Esophagus squamous epithelium (tissue), 5 donors: ENCODE results near the gene DMAC2. TPM values are rescaled to one million over a fixed set of nuclear protein-coding genes. Genes with fewer than 3 reads are reported as not detected.
"Not testable (repeated sequence)": the region's sequence is repeated elsewhere in the genome, so short reads cannot be mapped to it uniquely, and the experiment has no call there.

Experiments
- DNase-seq: peaks from one replicate; lab custom pipeline; 2025; lab: John Stamatoyannopoulos, UW
- H3K27ac ChIP-seq, 4 donors: fragments of 200-600 bp; sonication (generic); one replicate each; pipeline ENCODE4 v1.5.1; 2016 to 2019; ENCODE audit warnings: mild to moderate bottlenecking in 1 of 4
- H3K27me3 ChIP-seq, 4 donors: fragments of 200-600 bp; sonication (generic); 1 replicate in 3 of 4; 2 replicates in 1 of 4; pipeline versions ENCODE4 v1.5.1 to v1.6.0; 2017 to 2021; ENCODE audit warnings: antibody characterized with exemption in 1 of 4
- H3K36me3 ChIP-seq, 3 donors: fragments of 200-600 bp; sonication (generic); one replicate each; pipeline ENCODE4 v1.5.1; 2016 to 2019
- H3K4me1 ChIP-seq, 3 donors: fragments of 200-600 bp; sonication (generic); one replicate each; pipeline ENCODE4 v1.5.1; 2017 to 2019
- H3K4me3 ChIP-seq, 4 donors: fragments of 200-600 bp; sonication (generic); 1 replicate in 3 of 4; 2 replicates in 1 of 4; pipeline ENCODE4 v1.5.1; 2016 to 2019; ENCODE audit warnings: mild to moderate bottlenecking in 2 of 4, moderate library complexity in 1 of 4
- H3K9me3 ChIP-seq, 3 donors: fragments of 200-600 bp; sonication (generic); one replicate each; pipeline ENCODE4 v1.5.1; 2016 to 2019
- CTCF ChIP-seq, 6 experiments: fragments of 450-650 bp in 4 of 6; fragments of 200-600 bp in 2 of 6; sonication (generic) in 2 of 6; IDR thresholded peaks; one replicate each; pipeline ENCODE4 v1.5.1; 2016 to 2019; ENCODE audit warnings: antibody characterized with exemption in 6 of 6, mild to moderate bottlenecking in 4 of 6, moderate library complexity in 4 of 6
- POLR2A ChIP-seq, 4 donors: fragments of 450-650 bp; IDR thresholded peaks; one replicate each; pipeline ENCODE4 v1.6.1; 2017; ENCODE audit warnings: antibody characterized with exemption in 4 of 4, mild to moderate bottlenecking in 4 of 4, moderate library complexity in 3 of 4
- WGBS, 2 donors: methylation state at CpG; one replicate each; pipeline ENCODE4 v1.1.5; 2018; 5-methylcytosine and 5-hydroxymethylcytosine counted together
- intact Hi-C: fragments of 100-400 bp; cut with DNase I; formaldehyde crosslinking; loops from one replicate; pipeline ENCODE4 v1.15.0; 2022
- total RNA-seq, 4 donors: library from RNA; depleted of rRNA; stranded (reverse); fragments of >200 nt; gene quantifications; one replicate each; pipeline ENCODE4 v1.1.0, GENCODE V29; 2016
- donor health status: DM: yes; HTN: yes; CAD: no.

DMAC2 gene
- total RNA-seq, 4 donors from 2014 or later = 25.1 to 41.4 (median 35.7) TPM

- peaks cover 7 to 65% (median 25%) of the 10 kb centered on the region in 3 donors for H3K36me3 ChIP-seq
- no peaks in the 10 kb centered on the region for H3K27me3 ChIP-seq
- intact Hi-C loops = no loop called here
- no peak for DNase-seq
- WGBS, 2 donors = 31 to 89% methylated on average over 3 to 5 of the region's 9 CpGs
- H3K27ac ChIP-seq = peak overlapping the region; percentile 39 to 81 (median 60)
- H3K4me1 ChIP-seq = peaks cover 21 to 73% (median 24%) of the 10 kb centered on the region in 3 donors
- no peak overlapping the region for H3K4me3 ChIP-seq
- TF ChIP-seq POLR2A (IDR thresholded peaks at IDR 0.05) (no peak), CTCF (IDR thresholded peaks at IDR 0.05) (no peak)
- H3K9me3 ChIP-seq = no peaks in the 10 kb centered on the region
Measured at GRCh38 chr19:41411100-41411967, 28.4 kb downstream of the DMAC2 start.

DNA sequence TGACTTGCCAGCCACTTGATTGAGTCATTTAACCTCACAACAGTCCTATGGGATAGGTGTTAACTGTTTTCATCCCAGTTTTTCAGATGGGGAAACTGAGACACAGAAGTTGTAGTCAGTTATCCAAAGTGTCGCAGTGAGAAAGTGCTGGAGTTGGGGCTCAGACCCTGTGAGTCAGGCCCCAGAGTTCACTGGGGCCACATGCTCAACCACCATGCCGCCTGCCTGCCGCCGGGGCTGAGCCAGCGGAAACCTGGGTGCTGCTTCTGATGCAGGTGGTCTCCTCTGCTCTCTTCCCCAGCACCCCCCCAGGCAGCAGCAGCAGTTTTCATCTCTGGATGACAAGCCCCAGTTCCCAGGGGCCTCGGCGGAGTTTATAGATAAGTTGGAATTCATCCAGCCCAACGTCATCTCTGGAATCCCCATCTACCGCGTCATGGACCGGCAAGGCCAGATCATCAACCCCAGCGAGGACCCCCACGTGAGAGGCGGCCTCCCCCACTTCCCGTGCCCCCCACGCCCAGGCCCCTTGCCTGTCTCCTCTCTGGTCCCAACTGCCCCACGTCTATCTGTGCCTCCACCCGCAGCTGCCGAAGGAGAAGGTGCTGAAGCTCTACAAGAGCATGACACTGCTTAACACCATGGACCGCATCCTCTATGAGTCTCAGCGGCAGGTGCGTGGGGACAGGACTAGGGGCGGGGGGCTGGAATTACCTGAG is 29.2 kb downstream of the DMAC2 start:
- Histone ChIP-seq H3K36me3 (peaks cover 4 to 57% (median 25%) of the 10 kb centered on the region in 3 donors), H3K4me1 (peaks cover 29 to 82% (median 30%) of the 10 kb centered on the region in 3 donors), H3K9me3 (no peaks in the 10 kb centered on the region), H3K27me3 (no peaks in the 10 kb centered on the region), H3K4me3 (no peak overlapping the region), H3K27ac (peak overlapping the region in 2 of 4 donors; percentile 66 to 81)
- TF ChIP-seq POLR2A (IDR thresholded peaks at IDR 0.05) (no peak), CTCF (IDR thresholded peaks at IDR 0.05) (no peak)
- 90 to 92% methylated on average over 3 to 5 of the region's 23 CpGs for WGBS, 2 donors
- intact Hi-C loops = no loop called here
- DNase-seq = no peak

GRCh38 chr19:41409288-41409687 is 30.4 kb downstream of the DMAC2 start:
- 54 to 71% methylated on average over 4 of the region's 4 CpGs for WGBS, 2 donors
- intact Hi-C loops = no loop called here
- DNase-seq = no peak
- peaks cover 4 to 45% (median 15%) of the 10 kb centered on the region in 3 donors for H3K36me3 ChIP-seq
- H3K27ac ChIP-seq = peak overlapping the region; percentile 18 to 81 (median 39)
- no peak overlapping the region for H3K4me3 ChIP-seq
- no peaks in the 10 kb centered on the region for H3K9me3 ChIP-seq
- TF ChIP-seq POLR2A (IDR thresholded peaks at IDR 0.05) (no peak), CTCF (IDR thresholded peaks at IDR 0.05) (no peak)
- H3K27me3 ChIP-seq = no peaks in the 10 kb centered on the region
- H3K4me1 ChIP-seq = peaks cover 31 to 82% (median 35%) of the 10 kb centered on the region in 3 donors

GRCh38 chr19:41408846-41409245 is 30.9 kb downstream of the DMAC2 start:
- DNase-seq, H3K9me3 ChIP-seq, H3K27me3 ChIP-seq, H3K4me3 ChIP-seq, intact Hi-C loops: not testable (repeated sequence)
- peaks cover 4 to 41% (median 10%) of the 10 kb centered on the region in 3 donors for H3K36me3 ChIP-seq
- WGBS, 2 donors = 86% methylated on average over 5 of the region's 5 CpGs
- peaks cover 31 to 85% (median 36%) of the 10 kb centered on the region in 3 donors for H3K4me1 ChIP-seq
- peak overlapping the region; percentile 18 to 81 (median 39) for H3K27ac ChIP-seq

- no peak for DNase-seq
- H3K27ac ChIP-seq = peak overlapping the region in 2 of 4 donors; percentile 81 to 96
- TF ChIP-seq CTCF (IDR thresholded peaks at IDR 0.05) (no peak), POLR2A (IDR thresholded peaks at IDR 0.05) (no peak)
- H3K9me3 ChIP-seq = no peaks in the 10 kb centered on the region
- peaks cover 4 to 36% (median 6%) of the 10 kb centered on the region in 3 donors for H3K36me3 ChIP-seq
- WGBS, 2 donors = 57 to 64% methylated on average over 3 of the region's 4 CpGs
- intact Hi-C loops = no loop called here
- peaks cover 31 to 91% (median 42%) of the 10 kb centered on the region in 3 donors for H3K4me1 ChIP-seq
- no peak overlapping the region for H3K4me3 ChIP-seq
- no peaks in the 10 kb centered on the region for H3K27me3 ChIP-seq
Measured at GRCh38 chr19:41408256-41408655, 31.5 kb downstream of the DMAC2 start.
